Kidney epithelial cell (primary cell): Measurements from ENCODE around the gene ADCY6. TPM values are rescaled to one million over a fixed set of nuclear protein-coding genes. Genes with fewer than 3 reads are reported as not detected.
"Not testable (repeated sequence)": the region's sequence is repeated elsewhere in the genome, so short reads cannot be mapped to it uniquely, and the experiment has no call there.

ENCODE experiments used
- DNase-seq: peaks from one replicate; pipeline ENCODE4 v3.0.0-alpha.2; 2010; ENCODE audit warnings: low read depth
- H3K27me3 ChIP-seq: 2 replicates; pipeline ENCODE4 v1.6.0; 2011; ENCODE audit warnings: low read length; ENCODE audit not compliant: control insufficient read depth, insufficient read depth
- H3K36me3 ChIP-seq: 2 replicates; pipeline ENCODE4 v1.5.1; 2011; ENCODE audit warnings: low read length; ENCODE audit not compliant: control insufficient read depth, insufficient read depth
- H3K4me3 ChIP-seq: 2 replicates; pipeline ENCODE4 v1.5.1; 2011; ENCODE audit warnings: low read depth, mild to moderate bottlenecking, control low read depth, low read length
- CTCF ChIP-seq: IDR thresholded peaks from 2 replicates; pipeline ENCODE4 v1.5.1; 2011; ENCODE audit warnings: mild to moderate bottlenecking, moderate library complexity, low read length, control low read depth, inconsistent platforms; ENCODE audit not compliant: insufficient read depth, poor library complexity, severe bottlenecking
- total RNA-seq: library from RNA; depleted of rRNA; stranded (reverse); fragments of >200 nt; gene quantifications from 2 replicates; pipeline ENCODE4 v1.2.3, GENCODE V29; 2015

ADCY6 gene
- total RNA-seq, 1 donor from 2014 or later = 24.3 TPM

- DNase-seq = no peak
- no peak for TF ChIP-seq CTCF
- H3K36me3 ChIP-seq = no peaks in the 10 kb centered on the region
Observed at GRCh38 chr12:48750215-48750614, 38.7 kb downstream of the ADCY6 start.

GRCh38 chr12:48744251-48745008 is 44.5 kb downstream of the ADCY6 start:
- TF ChIP-seq CTCF = no peak
- no peak overlapping the region for H3K4me3 ChIP-seq
- DNase-seq = no peak
- H3K36me3 ChIP-seq = no peaks in the 10 kb centered on the region
- H3K27me3 ChIP-seq = peaks cover 2% of the 10 kb centered on the region

More at GRCh38 chr12:48750215-48750614, 38.7 kb downstream of the ADCY6 start:
- Histone ChIP-seq H3K27me3 (no peaks in the 10 kb centered on the region), H3K4me3 (no peak overlapping the region)

GRCh38 chr12:48739618-48740269 is 49.1 kb downstream of the ADCY6 start:
- no peak for DNase-seq
- TF ChIP-seq CTCF = no peak

GRCh38 chr12:48736456-48736855 is 52.4 kb downstream of the ADCY6 start:
- H3K4me3 ChIP-seq = no peak overlapping the region
- no peak for TF ChIP-seq CTCF
- H3K36me3 ChIP-seq = no peaks in the 10 kb centered on the region
- no peak for DNase-seq
- peaks cover 2% of the 10 kb centered on the region for H3K27me3 ChIP-seq

More at GRCh38 chr12:48739618-48740269, 49.1 kb downstream of the ADCY6 start:
- Histone ChIP-seq H3K27me3 (peaks cover 2% of the 10 kb centered on the region), H3K4me3 (no peak overlapping the region), H3K36me3 (no peaks in the 10 kb centered on the region)

GRCh38 chr12:48728807-48729206 is 60.1 kb downstream of the ADCY6 start:
- DNase-seq = no peak
- no peak for TF ChIP-seq CTCF
- H3K27me3 ChIP-seq = no peaks in the 10 kb centered on the region
- no peaks in the 10 kb centered on the region for H3K36me3 ChIP-seq
- H3K4me3 ChIP-seq = no peak overlapping the region

GRCh38 chr12:48720737-48721136 is 68.2 kb downstream of the ADCY6 start:
- not testable (repeated sequence) for H3K4me3 ChIP-seq, H3K36me3 ChIP-seq, DNase-seq, H3K27me3 ChIP-seq

GRCh38 chr12:48720171-48720570 is 68.7 kb downstream of the ADCY6 start:
- not testable (repeated sequence) for H3K4me3 ChIP-seq, H3K27me3 ChIP-seq, H3K36me3 ChIP-seq, DNase-seq

- H3K27me3 ChIP-seq, DNase-seq, H3K36me3 ChIP-seq, H3K4me3 ChIP-seq: not testable (repeated sequence)
Observed at GRCh38 chr12:48719002-48719401, 69.9 kb downstream of the ADCY6 start.
